Keratinocyte (primary cell): Measurements from ENCODE around the gene SLC8A1. TPM values are rescaled to one million over a fixed set of nuclear protein-coding genes. Genes with fewer than 3 reads are reported as not detected.
A peak's percentile ranks its signal among the peaks of the same experiment; 100 is the strongest.

Experiments
- DNase-seq: peaks from one replicate; pipeline ENCODE4 v3.0.0-alpha.2; 2011; ENCODE audit warnings: low read depth, missing footprints, low spot score
- FAIRE-seq: peaks from 2 replicates; lab custom pipeline; 2011; peaks lifted over from hg19 to GRCh38; lab: Jason Lieb, UNC
- H2AFZ ChIP-seq: 2 replicates; pipeline ENCODE4 v1.6.0; 2012; ENCODE audit warnings: low read length, control low read depth, inconsistent platforms; ENCODE audit not compliant: control insufficient read depth
- H3K27ac ChIP-seq: 2 replicates; pipeline ENCODE4 v1.5.1; 2011; ENCODE audit warnings: low read length; ENCODE audit not compliant: control insufficient read depth, insufficient read depth
- H3K27me3 ChIP-seq: 3 replicates; pipeline ENCODE4 v1.6.0; 2011; ENCODE audit warnings: low read length; ENCODE audit not compliant: control insufficient read depth, insufficient read depth; ENCODE audit errors: extremely low read depth
- H3K36me3 ChIP-seq, 2 experiments: 2 replicates in 1 of 2; 3 replicates in 1 of 2; pipeline ENCODE4 v1.5.1; 2011; ENCODE audit warnings: low read length in 2 of 2, mild to moderate bottlenecking in 1 of 2; ENCODE audit not compliant: control insufficient read depth in 2 of 2, insufficient read depth in 2 of 2; ENCODE audit errors: extremely low read depth in 1 of 2
- H3K4me1 ChIP-seq: 3 replicates; pipeline ENCODE4 v1.5.1; 2011; ENCODE audit warnings: low read length; ENCODE audit not compliant: control insufficient read depth, insufficient read depth; ENCODE audit errors: extremely low read depth
- H3K4me2 ChIP-seq: 3 replicates; pipeline ENCODE4 v1.6.0; 2011; ENCODE audit warnings: low read depth, low read length; ENCODE audit not compliant: control insufficient read depth, insufficient read depth; ENCODE audit errors: extremely low read depth
- H3K4me3 ChIP-seq, 3 experiments: fragments of 200-600 bp in 1 of 3; sonication (generic) in 1 of 3; 2 replicates in 2 of 3; 3 replicates in 1 of 3; pipeline ENCODE4 v1.5.1; 2011 to 2016; ENCODE audit warnings: low read length in 3 of 3, mild to moderate bottlenecking in 3 of 3, control low read depth in 2 of 3, inconsistent platforms in 1 of 3, low read depth in 1 of 3, mixed read lengths in 1 of 3, mixed run types in 1 of 3, moderate library complexity in 1 of 3; ENCODE audit not compliant: control insufficient read depth in 2 of 3, insufficient read depth in 2 of 3; ENCODE audit errors: extremely low read depth in 1 of 3
- H3K79me2 ChIP-seq: 2 replicates; pipeline ENCODE4 v1.6.0; 2012; ENCODE audit warnings: low read length; ENCODE audit not compliant: control insufficient read depth, insufficient read depth
- H3K9ac ChIP-seq: 3 replicates; pipeline ENCODE4 v1.6.0; 2011; ENCODE audit warnings: low read length; ENCODE audit not compliant: control insufficient read depth, insufficient read depth; ENCODE audit errors: extremely low read depth
- H3K9me1 ChIP-seq: 3 replicates; pipeline ENCODE4 v1.6.0; 2011; ENCODE audit warnings: low read length; ENCODE audit not compliant: control insufficient read depth, insufficient read depth; ENCODE audit errors: extremely low read depth
- H3K9me3 ChIP-seq: 2 replicates; pipeline ENCODE4 v1.5.1; 2012; ENCODE audit warnings: low read depth, low read length; ENCODE audit not compliant: control insufficient read depth
- H4K20me1 ChIP-seq: 3 replicates; pipeline ENCODE4 v1.6.0; 2011; ENCODE audit warnings: low read length; ENCODE audit not compliant: control insufficient read depth, insufficient read depth; ENCODE audit errors: extremely low read depth
- CTCF ChIP-seq, 3 experiments: IDR thresholded peaks in 1 of 3; conservative IDR thresholded peaks in 1 of 3; optimal IDR thresholded peaks in 1 of 3; 2 replicates in 2 of 3; 3 replicates in 1 of 3; pipeline versions ENCODE3 to v1.5.1; 2011; ENCODE audit warnings: low read length in 3 of 3, mild to moderate bottlenecking in 3 of 3, moderate library complexity in 2 of 3, control low read depth in 1 of 3, inconsistent platforms in 1 of 3; ENCODE audit not compliant: insufficient read depth in 2 of 3; ENCODE audit errors: extremely low read depth in 1 of 3
- EZH2 ChIP-seq: IDR thresholded peaks from one replicate; pipeline ENCODE4 v1.6.1; 2012; ENCODE audit warnings: inconsistent platforms, mild to moderate bottlenecking, low read length, moderate library complexity
- dilution Hi-C: fragments of 300-500 bp; cut with MboI; formaldehyde crosslinking; loops from one replicate; pipeline ENCODE4 v1.7.0; 2020; ENCODE audit warnings: low sequenced_read_pairs; ENCODE audit not compliant: extremely low pct_ligation_motif_present
- polyA plus RNA-seq, 5 experiments: library from polyadenylated mRNA; depleted of rRNA in 3 of 5; stranded (reverse) in 3 of 5; stranded (forward) in 1 of 5; unstranded in 1 of 5; fragments of >200 nt; gene quantifications; 1 replicate in 1 of 5; 2 replicates in 3 of 5; 3 replicates in 1 of 5; pipeline versions ENCODE4 v1.2.1 to v1.2.3, GENCODE V29; 2011 to 2012; ENCODE audit warnings: missing spikeins in 2 of 5, low read depth in 1 of 5, low replicate concordance in 1 of 5

SLC8A1 gene
- polyA plus RNA-seq, 1 donor (not counting 4 experiments of a cell fraction or from before 2014, with no cell fraction given), result 2.7 TPM

- no peak for FAIRE-seq
- dilution Hi-C loops, result no loop called here
- no peaks in the 10 kb centered on the region for H4K20me1 ChIP-seq
- no peaks in the 10 kb centered on the region for H3K4me1 ChIP-seq
- H3K9me1 ChIP-seq, result no peaks in the 10 kb centered on the region
- H3K79me2 ChIP-seq, result no peaks in the 10 kb centered on the region
- no peak for DNase-seq
- no peak overlapping the region for H2AFZ ChIP-seq
- no peaks in the 10 kb centered on the region for H3K27me3 ChIP-seq
- H3K27ac ChIP-seq, result no peak overlapping the region
- no peak for TF ChIP-seq CTCF (optimal IDR thresholded peaks at IDR 0.05 in 1 of 3, IDR thresholded peaks at IDR 0.05 in 1 of 3, conservative IDR thresholded peaks at IDR 0.05 in 1 of 3; ENCODE audit: extremely low read depth in 1 of 3, insufficient read depth in 2 of 3, low read length in 3 of 3)
- no peak for TF ChIP-seq EZH2
- H3K36me3 ChIP-seq, result no peaks in the 10 kb centered on the region
- H3K9ac ChIP-seq, result no peak overlapping the region
- no peaks in the 10 kb centered on the region for H3K9me3 ChIP-seq
- no peak overlapping the region for H3K4me3 ChIP-seq
- H3K4me2 ChIP-seq, result no peak overlapping the region
Observed at GRCh38 chr2:40248294-40248693, 203.6 kb downstream of the SLC8A1 start.

- Histone ChIP-seq H3K36me3 (no peaks in the 10 kb centered on the region), H3K4me1 (peaks cover 6% of the 10 kb centered on the region), H3K79me2 (no peaks in the 10 kb centered on the region), H3K9me1 (no peaks in the 10 kb centered on the region), H3K27me3 (no peaks in the 10 kb centered on the region), H3K9me3 (no peaks in the 10 kb centered on the region), H4K20me1 (no peaks in the 10 kb centered on the region), H3K27ac (no peak overlapping the region), H3K9ac (no peak overlapping the region), H2AFZ (no peak overlapping the region), H3K4me2 (no peak overlapping the region), H3K4me3 (no peak overlapping the region)
- DNase-seq, result no peak
- TF ChIP-seq CTCF (optimal IDR thresholded peaks at IDR 0.05 in 1 of 3, IDR thresholded peaks at IDR 0.05 in 1 of 3, conservative IDR thresholded peaks at IDR 0.05 in 1 of 3; ENCODE audit: extremely low read depth in 1 of 3, insufficient read depth in 2 of 3, low read length in 3 of 3) (peak; percentile 65 to 74 (median 68)), EZH2 (no peak)
- dilution Hi-C loops, result no loop called here
- peak; percentile 71 for FAIRE-seq
Observed at GRCh38 chr2:40244675-40245074, 207.2 kb downstream of the SLC8A1 start.
